Ascending aorta (tissue), 2 donors: ENCODE data around the gene ZMIZ2. TPM values are rescaled to one million over a fixed set of nuclear protein-coding genes. Genes with fewer than 3 reads are reported as not detected.

ENCODE experiments used
- DNase-seq, 2 donors: peaks; one replicate each; pipeline ENCODE4 v3.0.0-alpha.2; 2019; ENCODE audit warnings: low spot score in 2 of 2
- H3K27ac ChIP-seq, 2 donors: fragments of 200-600 bp; sonication (generic); one replicate each; pipeline ENCODE4 v1.5.1; 2016 to 2017; ENCODE audit warnings: mild to moderate bottlenecking in 1 of 2
- H3K27me3 ChIP-seq: fragments of 200-600 bp; sonication (generic); one replicate; pipeline ENCODE4 v1.5.1; 2017
- H3K36me3 ChIP-seq, 2 donors: fragments of 200-600 bp; sonication (generic); one replicate each; pipeline ENCODE4 v1.5.1; 2016
- H3K4me1 ChIP-seq, 2 donors: fragments of 200-600 bp; sonication (generic); one replicate each; pipeline ENCODE4 v1.5.1; 2016 to 2017; ENCODE audit warnings: mild to moderate bottlenecking in 1 of 2
- H3K4me3 ChIP-seq, 2 donors: fragments of 200-600 bp; sonication (generic); one replicate each; pipeline ENCODE4 v1.5.1; 2016 to 2017; ENCODE audit warnings: mild to moderate bottlenecking in 1 of 2
- H3K9me3 ChIP-seq, 2 donors: fragments of 200-600 bp; sonication (generic); one replicate each; pipeline ENCODE4 v1.5.1; 2016
- intact Hi-C: fragments of 100-400 bp; cut with DNase I; formaldehyde crosslinking; loops from one replicate; pipeline ENCODE4 v1.15.1; 2023
- total RNA-seq: library from RNA; depleted of rRNA; stranded (reverse); fragments of >200 nt; gene quantifications from one replicate; pipeline ENCODE4 v1.1.0, GENCODE V29; 2016
- TF ChIP-seq, protein P1 (sequence below), 3 experiments: fragments of 200-600 bp in 2 of 3; fragments of 450-650 bp in 1 of 3; sonication (generic) in 2 of 3; IDR thresholded peaks; one replicate each; pipeline ENCODE4 v1.5.1; 2016 to 2019; ENCODE audit warnings: antibody characterized with exemption in 3 of 3, mild to moderate bottlenecking in 1 of 3, moderate library complexity in 1 of 3

ZMIZ2 gene
- total RNA-seq, 1 donor from 2014 or later: 75.5 TPM

DNA sequence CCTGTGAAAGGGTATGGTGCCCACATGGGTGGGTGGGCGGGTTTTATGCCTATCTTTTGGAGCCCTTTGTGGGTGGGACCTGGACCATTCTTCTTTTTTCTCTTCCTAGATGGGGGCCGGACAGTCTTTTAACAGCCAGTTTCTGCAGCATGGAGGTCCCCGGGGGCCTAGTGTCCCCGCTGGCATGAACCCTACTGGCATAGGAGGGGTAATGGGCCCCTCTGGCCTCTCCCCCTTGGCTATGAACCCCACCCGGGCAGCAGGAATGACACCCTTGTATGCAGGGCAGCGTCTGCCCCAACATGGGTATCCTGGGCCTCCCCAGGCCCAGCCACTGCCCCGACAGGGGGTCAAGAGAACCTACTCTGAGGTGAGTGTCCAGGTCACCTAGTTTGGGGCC, 9.1 kb downstream of the ZMIZ2 start:
- no peaks in the 10 kb centered on the region for H3K9me3 ChIP-seq
- DNase-seq: no peak
- intact Hi-C loops: no loop called here
- peaks cover 53 to 60% of the 10 kb centered on the region in 2 donors for H3K36me3 ChIP-seq
- no peaks in the 10 kb centered on the region for H3K27me3 ChIP-seq
- H3K4me1 ChIP-seq: peaks cover 0 to 20% of the 10 kb centered on the region in 2 donors
- no peak overlapping the region for H3K4me3 ChIP-seq
- TF ChIP-seq, protein P1, sequence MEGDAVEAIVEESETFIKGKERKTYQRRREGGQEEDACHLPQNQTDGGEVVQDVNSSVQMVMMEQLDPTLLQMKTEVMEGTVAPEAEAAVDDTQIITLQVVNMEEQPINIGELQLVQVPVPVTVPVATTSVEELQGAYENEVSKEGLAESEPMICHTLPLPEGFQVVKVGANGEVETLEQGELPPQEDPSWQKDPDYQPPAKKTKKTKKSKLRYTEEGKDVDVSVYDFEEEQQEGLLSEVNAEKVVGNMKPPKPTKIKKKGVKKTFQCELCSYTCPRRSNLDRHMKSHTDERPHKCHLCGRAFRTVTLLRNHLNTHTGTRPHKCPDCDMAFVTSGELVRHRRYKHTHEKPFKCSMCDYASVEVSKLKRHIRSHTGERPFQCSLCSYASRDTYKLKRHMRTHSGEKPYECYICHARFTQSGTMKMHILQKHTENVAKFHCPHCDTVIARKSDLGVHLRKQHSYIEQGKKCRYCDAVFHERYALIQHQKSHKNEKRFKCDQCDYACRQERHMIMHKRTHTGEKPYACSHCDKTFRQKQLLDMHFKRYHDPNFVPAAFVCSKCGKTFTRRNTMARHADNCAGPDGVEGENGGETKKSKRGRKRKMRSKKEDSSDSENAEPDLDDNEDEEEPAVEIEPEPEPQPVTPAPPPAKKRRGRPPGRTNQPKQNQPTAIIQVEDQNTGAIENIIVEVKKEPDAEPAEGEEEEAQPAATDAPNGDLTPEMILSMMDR (IDR thresholded peaks at IDR 0.05): no peak
- H3K27ac ChIP-seq: peak overlapping the region in 1 of 2 donors; percentile 2

DNA sequence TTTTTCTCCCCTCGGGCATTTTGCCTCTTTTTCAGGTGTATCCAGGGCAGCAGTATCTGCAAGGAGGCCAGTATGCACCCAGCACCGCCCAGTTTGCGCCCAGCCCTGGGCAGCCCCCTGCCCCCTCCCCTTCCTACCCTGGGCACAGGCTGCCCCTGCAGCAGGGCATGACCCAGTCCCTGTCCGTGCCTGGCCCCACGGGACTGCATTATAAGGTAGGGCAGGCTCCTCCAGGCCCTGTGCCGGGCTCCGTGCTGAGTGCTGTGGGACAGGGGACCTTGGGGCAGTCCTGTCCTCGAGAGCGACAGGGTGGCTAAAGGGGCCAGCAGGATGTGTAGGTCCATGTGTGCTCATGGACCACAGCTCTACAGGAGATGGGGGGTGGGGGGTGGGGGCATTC, 10.6 kb downstream of the ZMIZ2 start:
- TF ChIP-seq, protein P1 (IDR thresholded peaks at IDR 0.05): no peak
- Histone ChIP-seq H3K36me3 (peaks cover 68 to 75% of the 10 kb centered on the region in 2 donors), H3K4me3 (no peak overlapping the region), H3K9me3 (no peaks in the 10 kb centered on the region), H3K27me3 (no peaks in the 10 kb centered on the region), H3K4me1 (peaks cover 0 to 20% of the 10 kb centered on the region in 2 donors), H3K27ac (no peak overlapping the region)
- intact Hi-C loops: no loop called here
- DNase-seq: no peak

DNA sequence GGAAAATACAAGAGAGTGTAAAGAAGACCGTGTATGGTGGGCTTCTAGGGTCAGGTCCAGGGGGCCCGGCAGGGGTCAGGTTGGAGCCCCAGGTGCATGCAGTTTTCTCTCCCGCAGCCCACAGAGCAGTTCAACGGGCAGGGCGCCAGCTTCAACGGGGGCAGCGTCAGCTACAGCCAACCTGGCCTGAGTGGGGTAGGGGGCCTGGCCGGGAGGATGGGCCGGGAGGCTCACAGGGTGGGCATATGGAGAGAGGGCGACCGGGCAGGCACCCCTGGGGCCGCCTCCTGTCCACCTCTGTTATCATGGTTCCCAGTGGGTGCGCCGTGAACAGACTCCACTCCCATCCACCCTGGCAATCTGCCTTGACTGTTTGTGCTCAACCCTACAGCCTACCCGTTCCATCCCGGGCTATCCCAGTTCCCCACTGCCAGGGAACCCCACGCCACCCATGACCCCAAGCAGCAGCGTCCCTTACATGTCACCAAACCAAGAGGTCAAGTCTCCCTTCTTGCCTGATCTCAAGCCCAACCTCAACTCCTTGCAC, 11.5 kb downstream of the ZMIZ2 start:
- Histone ChIP-seq H3K27ac (no peak overlapping the region), H3K9me3 (no peaks in the 10 kb centered on the region), H3K27me3 (no peaks in the 10 kb centered on the region), H3K4me1 (peaks cover 0 to 18% of the 10 kb centered on the region in 2 donors), H3K4me3 (no peak overlapping the region), H3K36me3 (peaks cover 77 to 83% of the 10 kb centered on the region in 2 donors)
- TF ChIP-seq, protein P1 (IDR thresholded peaks at IDR 0.05): no peak
- DNase-seq: no peak
- intact Hi-C loops: no loop called here

DNA sequence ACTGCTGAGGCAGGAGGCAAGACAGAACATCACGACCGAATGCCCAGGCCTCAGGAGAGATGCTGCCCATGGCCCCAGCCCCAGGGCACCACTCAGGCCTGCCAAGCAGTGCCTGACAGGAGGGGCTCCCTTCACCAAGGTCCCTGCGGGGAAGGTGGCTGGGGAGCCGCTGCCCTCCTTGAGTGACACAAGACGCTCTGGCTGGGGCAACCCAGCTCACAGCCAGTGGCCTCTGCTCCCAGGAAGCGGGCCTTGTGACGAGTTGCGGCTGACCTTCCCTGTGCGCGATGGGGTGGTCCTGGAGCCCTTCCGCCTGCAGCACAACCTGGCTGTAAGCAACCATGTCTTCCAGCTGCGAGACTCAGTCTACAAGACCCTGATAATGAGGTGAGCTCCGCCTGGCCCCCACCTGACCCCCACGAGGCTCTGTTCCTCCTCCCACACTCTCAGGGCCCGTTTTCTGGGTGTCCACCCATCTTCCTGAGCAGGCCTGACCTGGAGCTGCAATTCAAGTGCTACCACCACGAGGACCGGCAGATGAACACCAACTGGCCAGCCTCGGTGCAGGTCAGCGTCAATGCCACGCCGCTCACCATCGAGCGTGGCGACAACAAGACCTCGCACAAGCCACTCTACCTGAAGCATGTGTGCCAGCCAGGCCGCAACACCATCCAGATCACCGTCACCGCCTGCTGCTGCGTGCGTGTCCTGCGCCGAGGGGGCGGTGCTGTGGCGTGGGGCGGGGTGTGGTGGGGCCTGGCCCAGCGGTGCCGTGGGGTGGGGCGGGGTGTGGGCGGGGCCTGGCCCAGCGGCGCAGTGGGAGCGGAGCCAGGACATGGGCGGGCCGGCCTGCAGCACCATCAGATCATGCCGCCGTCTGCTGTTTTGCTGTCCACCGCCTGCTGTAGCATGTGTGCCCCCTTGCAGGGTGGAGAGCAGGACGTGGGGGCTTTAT, 12.8 kb downstream of the ZMIZ2 start:
- no peak for DNase-seq
- TF ChIP-seq, protein P1 (IDR thresholded peaks at IDR 0.05): no peak
- peaks cover 91 to 97% of the 10 kb centered on the region in 2 donors for H3K36me3 ChIP-seq
- no peak overlapping the region for H3K4me3 ChIP-seq
- intact Hi-C loops: no loop called here
- H3K9me3 ChIP-seq: no peaks in the 10 kb centered on the region
- no peaks in the 10 kb centered on the region for H3K27me3 ChIP-seq
- peaks cover 0 to 5% of the 10 kb centered on the region in 2 donors for H3K4me1 ChIP-seq
- no peak overlapping the region for H3K27ac ChIP-seq

DNA sequence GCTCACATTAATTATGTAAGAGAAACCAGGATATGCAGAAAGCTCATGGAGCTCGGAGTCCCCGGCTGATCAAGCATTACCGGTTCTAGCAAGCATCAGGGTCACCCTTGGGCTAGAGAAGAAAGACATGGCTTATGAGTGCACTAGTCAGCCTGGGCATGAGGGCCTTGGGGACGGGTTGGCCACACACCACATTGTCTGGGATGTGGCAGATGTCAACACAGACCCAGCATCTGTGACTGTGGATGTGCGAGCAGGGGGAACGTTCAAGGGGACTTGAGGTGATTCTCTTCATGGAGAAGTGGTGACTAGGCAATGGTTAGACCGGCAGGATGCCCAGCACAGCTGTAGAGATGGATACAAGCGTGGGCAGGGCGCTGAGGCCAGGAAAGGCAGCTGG, 13.7 kb downstream of the ZMIZ2 start:
- H3K4me3 ChIP-seq: no peak overlapping the region
- no peak overlapping the region for H3K27ac ChIP-seq
- H3K4me1 ChIP-seq: no peaks in the 10 kb centered on the region
- peaks cover 89 to 98% of the 10 kb centered on the region in 2 donors for H3K36me3 ChIP-seq
- TF ChIP-seq, protein P1 (IDR thresholded peaks at IDR 0.05): no peak
- H3K27me3 ChIP-seq: no peaks in the 10 kb centered on the region
- DNase-seq: no peak
- intact Hi-C loops: no loop called here
- no peaks in the 10 kb centered on the region for H3K9me3 ChIP-seq
